ENCODE data around the gene OR1S2. TPM values are rescaled to one million over a fixed set of nuclear protein-coding genes. Genes with fewer than 3 reads are reported as not detected.

Gene OR1S2
- polyA plus RNA-seq, 1 donor from 2014 or later, result not detected

DNA sequence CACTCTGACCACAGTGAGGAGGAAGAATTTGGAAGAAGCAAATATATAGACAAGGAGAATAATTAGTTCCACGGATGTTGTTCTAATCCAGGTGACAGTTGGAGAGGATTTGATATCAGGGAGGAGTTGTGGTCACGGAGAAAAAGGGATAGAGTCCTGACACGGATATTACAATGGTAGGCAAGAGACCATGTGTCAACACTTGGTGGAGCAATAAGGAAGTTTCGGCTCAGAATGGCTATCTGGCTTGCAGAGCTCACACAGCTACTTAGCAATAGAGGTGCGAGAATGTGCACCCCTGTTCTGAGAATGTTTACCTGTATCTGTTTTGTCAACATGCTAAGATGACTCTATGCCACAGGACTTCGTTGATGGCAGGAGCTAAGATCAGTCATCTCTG, 25.5 kb downstream of the OR1S2 start:
- no peak overlapping the region for H3K4me2 ChIP-seq (ENCODE audit: low read length)
- H3K4me3 ChIP-seq (ENCODE audit: low read length), result no peak overlapping the region
- no peak overlapping the region for H3K27ac ChIP-seq (ENCODE audit: low read length)
- no peaks in the 10 kb centered on the region for H3K79me2 ChIP-seq (replicated peaks; ENCODE audit: insufficient read depth, low read length)
- no peaks in the 10 kb centered on the region for H3K9me3 ChIP-seq (ENCODE audit: low read length)
- no peak overlapping the region for H3K9ac ChIP-seq (ENCODE audit: low read length)
- TF ChIP-seq EZH2 (IDR thresholded peaks at IDR 0.05; ENCODE audit: borderline replicate concordance, insufficient read depth, low read length, poor library complexity, severe bottlenecking), result no peak
- TF ChIP-seq, protein P1, sequence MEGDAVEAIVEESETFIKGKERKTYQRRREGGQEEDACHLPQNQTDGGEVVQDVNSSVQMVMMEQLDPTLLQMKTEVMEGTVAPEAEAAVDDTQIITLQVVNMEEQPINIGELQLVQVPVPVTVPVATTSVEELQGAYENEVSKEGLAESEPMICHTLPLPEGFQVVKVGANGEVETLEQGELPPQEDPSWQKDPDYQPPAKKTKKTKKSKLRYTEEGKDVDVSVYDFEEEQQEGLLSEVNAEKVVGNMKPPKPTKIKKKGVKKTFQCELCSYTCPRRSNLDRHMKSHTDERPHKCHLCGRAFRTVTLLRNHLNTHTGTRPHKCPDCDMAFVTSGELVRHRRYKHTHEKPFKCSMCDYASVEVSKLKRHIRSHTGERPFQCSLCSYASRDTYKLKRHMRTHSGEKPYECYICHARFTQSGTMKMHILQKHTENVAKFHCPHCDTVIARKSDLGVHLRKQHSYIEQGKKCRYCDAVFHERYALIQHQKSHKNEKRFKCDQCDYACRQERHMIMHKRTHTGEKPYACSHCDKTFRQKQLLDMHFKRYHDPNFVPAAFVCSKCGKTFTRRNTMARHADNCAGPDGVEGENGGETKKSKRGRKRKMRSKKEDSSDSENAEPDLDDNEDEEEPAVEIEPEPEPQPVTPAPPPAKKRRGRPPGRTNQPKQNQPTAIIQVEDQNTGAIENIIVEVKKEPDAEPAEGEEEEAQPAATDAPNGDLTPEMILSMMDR (IDR thresholded peaks at IDR 0.05; ENCODE audit: poor library complexity, severe bottlenecking), result no peak
- no peak for TF ChIP-seq RAD21 (conservative IDR thresholded peaks at IDR 0.05)
- TF ChIP-seq, protein P2, sequence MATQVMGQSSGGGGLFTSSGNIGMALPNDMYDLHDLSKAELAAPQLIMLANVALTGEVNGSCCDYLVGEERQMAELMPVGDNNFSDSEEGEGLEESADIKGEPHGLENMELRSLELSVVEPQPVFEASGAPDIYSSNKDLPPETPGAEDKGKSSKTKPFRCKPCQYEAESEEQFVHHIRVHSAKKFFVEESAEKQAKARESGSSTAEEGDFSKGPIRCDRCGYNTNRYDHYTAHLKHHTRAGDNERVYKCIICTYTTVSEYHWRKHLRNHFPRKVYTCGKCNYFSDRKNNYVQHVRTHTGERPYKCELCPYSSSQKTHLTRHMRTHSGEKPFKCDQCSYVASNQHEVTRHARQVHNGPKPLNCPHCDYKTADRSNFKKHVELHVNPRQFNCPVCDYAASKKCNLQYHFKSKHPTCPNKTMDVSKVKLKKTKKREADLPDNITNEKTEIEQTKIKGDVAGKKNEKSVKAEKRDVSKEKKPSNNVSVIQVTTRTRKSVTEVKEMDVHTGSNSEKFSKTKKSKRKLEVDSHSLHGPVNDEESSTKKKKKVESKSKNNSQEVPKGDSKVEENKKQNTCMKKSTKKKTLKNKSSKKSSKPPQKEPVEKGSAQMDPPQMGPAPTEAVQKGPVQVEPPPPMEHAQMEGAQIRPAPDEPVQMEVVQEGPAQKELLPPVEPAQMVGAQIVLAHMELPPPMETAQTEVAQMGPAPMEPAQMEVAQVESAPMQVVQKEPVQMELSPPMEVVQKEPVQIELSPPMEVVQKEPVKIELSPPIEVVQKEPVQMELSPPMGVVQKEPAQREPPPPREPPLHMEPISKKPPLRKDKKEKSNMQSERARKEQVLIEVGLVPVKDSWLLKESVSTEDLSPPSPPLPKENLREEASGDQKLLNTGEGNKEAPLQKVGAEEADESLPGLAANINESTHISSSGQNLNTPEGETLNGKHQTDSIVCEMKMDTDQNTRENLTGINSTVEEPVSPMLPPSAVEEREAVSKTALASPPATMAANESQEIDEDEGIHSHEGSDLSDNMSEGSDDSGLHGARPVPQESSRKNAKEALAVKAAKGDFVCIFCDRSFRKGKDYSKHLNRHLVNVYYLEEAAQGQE (IDR thresholded peaks at IDR 0.05; ENCODE audit: borderline replicate concordance), result no peak
- TF ChIP-seq TAF1 (IDR thresholded peaks at IDR 0.05; ENCODE audit: low read depth), result no peak
- TF ChIP-seq SMC3 (conservative IDR thresholded peaks at IDR 0.05; ENCODE audit: poor library complexity), result no peak
- TF ChIP-seq POLR2AphosphoS5 (IDR thresholded peaks at IDR 0.05), result no peak
- no peak for TF ChIP-seq MXI1 (conservative IDR thresholded peaks at IDR 0.05; ENCODE audit: poor library complexity, severe bottlenecking)
- no peak for TF ChIP-seq EP300 (conservative IDR thresholded peaks at IDR 0.05; ENCODE audit: poor library complexity, severe bottlenecking)
- H3K27me3 ChIP-seq (ENCODE audit: insufficient read depth, low read depth, low read length), result no peaks in the 10 kb centered on the region
- no peaks in the 10 kb centered on the region for H3K36me3 ChIP-seq (ENCODE audit: insufficient read depth, low read length)
- H3K9me2 ChIP-seq (ENCODE audit: insufficient read depth, low read length), result no peaks in the 10 kb centered on the region
- H4K20me1 ChIP-seq (ENCODE audit: insufficient read depth), result no peaks in the 10 kb centered on the region
- no peaks in the 10 kb centered on the region for H3F3A ChIP-seq (ENCODE audit: insufficient read depth, low read length, poor library complexity, severe bottlenecking)
- H2AFZ ChIP-seq (ENCODE audit: low read depth, low read length), result no peak overlapping the region

DNA sequence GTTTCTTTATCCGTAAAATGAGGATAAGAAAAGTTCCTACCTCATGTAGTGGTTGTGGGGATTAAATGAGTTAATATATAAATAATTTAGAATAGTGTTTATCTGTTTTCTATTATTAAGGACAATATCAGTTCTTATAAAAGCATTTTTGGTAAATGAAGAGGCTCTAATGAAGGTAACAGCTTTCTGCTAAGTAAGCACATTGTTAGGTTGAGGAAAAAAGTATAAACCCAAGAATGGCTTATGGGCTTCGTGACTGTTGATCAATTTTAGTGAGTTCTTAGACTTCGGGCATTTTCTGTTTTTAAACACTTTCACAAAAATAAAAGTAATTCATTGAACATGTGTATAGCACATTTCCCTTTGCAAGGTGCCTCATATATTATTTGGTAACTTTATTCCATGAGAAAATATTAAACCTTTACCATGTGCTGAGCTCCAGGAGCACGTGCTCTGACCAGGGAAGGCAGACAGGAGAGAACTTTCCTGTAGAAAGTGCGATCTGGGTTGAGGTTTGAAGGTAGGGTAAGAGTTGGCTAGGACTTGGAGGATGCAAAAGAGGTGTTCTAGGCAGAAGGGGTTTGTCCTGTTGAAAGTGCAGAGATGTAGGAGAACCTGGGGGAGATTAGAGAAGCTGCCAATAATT, 26.4 kb downstream of the OR1S2 start:
- Histone ChIP-seq H3K27me3 (ENCODE audit: insufficient read depth, low read depth, low read length) (no peaks in the 10 kb centered on the region), H3K9me3 (ENCODE audit: low read length) (no peaks in the 10 kb centered on the region), H3K9ac (ENCODE audit: low read length) (no peak overlapping the region), H2AFZ (ENCODE audit: low read depth, low read length) (no peak overlapping the region), H3K9me2 (ENCODE audit: insufficient read depth, low read length) (no peaks in the 10 kb centered on the region), H3F3A (ENCODE audit: insufficient read depth, low read length, poor library complexity, severe bottlenecking) (no peaks in the 10 kb centered on the region), H3K4me3 (ENCODE audit: low read length) (no peak overlapping the region), H4K20me1 (ENCODE audit: insufficient read depth) (no peaks in the 10 kb centered on the region), H3K27ac (ENCODE audit: low read length) (no peak overlapping the region), H3K79me2 (replicated peaks; ENCODE audit: insufficient read depth, low read length) (no peaks in the 10 kb centered on the region), H3K4me2 (ENCODE audit: low read length) (no peak overlapping the region), H3K36me3 (ENCODE audit: insufficient read depth, low read length) (no peaks in the 10 kb centered on the region)
- no peak for TF ChIP-seq TAF1 (IDR thresholded peaks at IDR 0.05; ENCODE audit: low read depth)
- TF ChIP-seq, protein P1 (IDR thresholded peaks at IDR 0.05; ENCODE audit: poor library complexity, severe bottlenecking), result no peak
- TF ChIP-seq MXI1 (conservative IDR thresholded peaks at IDR 0.05; ENCODE audit: poor library complexity, severe bottlenecking), result no peak
- TF ChIP-seq EP300 (conservative IDR thresholded peaks at IDR 0.05; ENCODE audit: poor library complexity, severe bottlenecking), result no peak
- TF ChIP-seq, protein P2 (IDR thresholded peaks at IDR 0.05; ENCODE audit: borderline replicate concordance), result no peak
- no peak for TF ChIP-seq SMC3 (conservative IDR thresholded peaks at IDR 0.05; ENCODE audit: poor library complexity)
